ENCODE data around the gene MTMR1. TPM values are rescaled to one million over a fixed set of nuclear protein-coding genes. Genes with fewer than 3 reads are reported as not detected.
A peak's percentile ranks its signal among the peaks of the same experiment; 100 is the strongest.

Gene MTMR1
- total RNA-seq, 2 experiments from 2014 or later: 32.8 to 38.6 TPM

DNA sequence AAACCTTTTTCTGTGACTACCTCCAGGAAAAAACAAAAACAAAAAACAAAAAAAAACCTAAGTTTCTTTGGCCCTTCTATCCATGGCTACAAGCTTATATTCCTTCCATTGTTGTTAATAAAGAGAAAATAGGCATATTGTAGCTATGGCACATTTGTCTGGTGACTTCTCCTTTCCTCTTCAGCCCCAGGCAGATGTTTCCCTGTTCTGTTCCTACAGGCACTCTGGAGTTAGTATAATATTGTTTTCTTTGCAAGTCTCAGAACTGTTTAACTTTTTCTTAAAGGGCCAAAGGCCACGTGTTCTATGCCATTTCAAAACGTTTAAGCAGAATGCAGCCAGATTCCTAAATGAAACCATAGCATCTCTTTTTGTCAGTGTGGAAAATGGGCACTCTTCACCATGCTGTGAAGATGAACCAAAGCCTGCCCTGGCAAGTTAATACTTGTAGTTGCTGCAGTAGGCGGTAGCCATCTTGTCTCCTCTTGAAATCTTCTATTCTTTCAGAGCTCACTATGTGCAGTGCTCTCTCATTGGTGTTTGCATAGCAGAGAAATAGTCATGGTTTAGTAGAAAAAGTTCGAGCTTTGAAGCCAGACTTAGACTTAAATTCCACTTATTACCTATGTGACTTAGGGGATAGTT, 44.8 kb upstream of the MTMR1 start:
- H3K27me3 Mint-ChIP-seq: no peaks in the 10 kb centered on the region
- intact Hi-C loops (cut with micrococcal nuclease): no loop called here

DNA sequence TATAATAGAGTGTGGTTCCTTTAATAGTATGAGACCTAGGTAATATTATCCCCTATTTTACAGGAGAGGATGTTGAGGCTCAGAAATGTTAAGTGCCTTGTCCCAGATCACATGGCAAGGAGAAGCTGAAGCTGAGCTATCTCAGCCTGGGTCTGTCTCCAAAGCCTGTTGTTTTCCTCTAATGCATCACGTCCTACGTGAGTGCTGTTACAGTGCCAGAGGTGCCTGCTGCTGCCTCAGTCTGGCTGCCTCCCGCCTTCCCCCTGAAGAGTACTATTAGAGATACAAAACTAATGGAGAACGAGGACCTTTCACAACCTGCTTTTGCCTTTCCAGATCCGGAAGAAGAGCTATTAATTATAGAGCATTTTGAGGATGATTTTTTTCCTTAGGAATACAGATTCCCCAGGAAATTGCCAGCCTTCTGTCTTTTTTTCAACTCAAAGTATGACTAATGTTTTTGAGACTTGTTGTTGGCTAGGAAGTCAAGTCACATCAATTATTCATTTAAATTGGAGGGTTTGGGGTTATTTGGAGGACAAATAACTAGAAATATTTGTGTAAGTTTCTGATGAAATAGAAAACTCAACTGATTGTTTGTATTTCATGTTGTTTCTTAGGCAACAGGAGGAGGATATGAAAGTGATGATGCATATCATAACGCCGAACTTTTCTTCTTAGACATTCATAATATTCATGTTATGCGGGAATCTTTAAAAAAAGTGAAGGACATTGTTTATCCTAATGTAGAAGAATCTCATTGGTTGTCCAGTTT, 43.9 kb upstream of the MTMR1 start:
- no peak for ATAC-seq
- POLR2A ChIA-PET: interaction anchor here (0.6 kb wide), 1 partner anchor 64 kb away, joined by 3 read pairs; no protein-coding TSS in a partner anchor
- TF ChIP-seq CTCF (IDR thresholded peaks at IDR 0.05): no peak
- intact Hi-C loops (cut with micrococcal nuclease): no loop called here
- DNase-seq: no peak
- no peaks in the 10 kb centered on the region for H3K27me3 Mint-ChIP-seq
- no peak overlapping the region for H3K27ac Mint-ChIP-seq
- no peaks in the 10 kb centered on the region for H3K9me3 Mint-ChIP-seq
- no peak overlapping the region for H3K4me3 Mint-ChIP-seq
- CTCF ChIA-PET: no interaction called here
- peaks cover 9% of the 10 kb centered on the region for H3K36me3 Mint-ChIP-seq (ENCODE audit: low read depth)
- H3K4me1 Mint-ChIP-seq (ENCODE audit: low read depth): peaks cover 16% of the 10 kb centered on the region

More for the DNA sequence above, 44.8 kb upstream of the MTMR1 start:
- peaks cover 16% of the 10 kb centered on the region for H3K4me1 Mint-ChIP-seq (ENCODE audit: low read depth)
- no peak overlapping the region for H3K27ac Mint-ChIP-seq
- ChIA-PET CTCF (interaction anchor here (1.3 kb wide), 1 partner anchor 10 kb away, joined by 3 read pairs; no protein-coding TSS in a partner anchor), POLR2A (interaction anchor here (0.6 kb wide), 1 partner anchor 65 kb away, joined by 3 read pairs; no protein-coding TSS in a partner anchor)
- H3K4me3 Mint-ChIP-seq: no peak overlapping the region
- H3K36me3 Mint-ChIP-seq (ENCODE audit: low read depth): peaks cover 9% of the 10 kb centered on the region
- DNase-seq (no peak), ATAC-seq (no peak)
- no peaks in the 10 kb centered on the region for H3K9me3 Mint-ChIP-seq
- TF ChIP-seq CTCF (IDR thresholded peaks at IDR 0.05): no peak

DNA sequence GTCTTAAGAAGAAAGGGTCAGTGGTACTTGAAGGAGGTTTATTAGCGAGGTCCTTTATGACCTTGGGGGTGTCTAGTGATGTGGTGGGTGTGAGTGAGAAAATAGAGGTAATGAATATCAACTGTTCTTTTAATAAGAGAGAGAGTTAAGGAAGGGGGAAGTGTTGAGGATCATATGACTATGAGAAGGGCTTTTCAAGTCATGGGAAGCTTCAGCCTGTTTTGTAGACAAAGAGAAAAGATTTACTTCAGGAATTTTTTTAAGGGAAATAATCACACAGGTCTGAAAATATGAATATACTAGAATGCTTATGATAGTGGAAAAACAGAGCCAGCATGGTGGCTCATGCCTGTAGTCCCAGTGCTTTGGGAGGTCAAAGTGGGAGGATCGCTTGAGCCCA, 41.3 kb upstream of the MTMR1 start:
- no peak for ATAC-seq
- Mint-ChIP-seq H3K27me3 (no peaks in the 10 kb centered on the region), H3K9me3 (no peaks in the 10 kb centered on the region), H3K36me3 (ENCODE audit: low read depth) (peaks cover 13% of the 10 kb centered on the region), H3K27ac (peak overlapping the region; percentile 10), H3K4me1 (ENCODE audit: low read depth) (peaks cover 15% of the 10 kb centered on the region), H3K4me3 (no peak overlapping the region)
- TF ChIP-seq CTCF (IDR thresholded peaks at IDR 0.05): no peak
- DNase-seq: no peak
- POLR2A ChIA-PET: no interaction called here
- intact Hi-C loops (cut with micrococcal nuclease): no loop called here
- CTCF ChIA-PET: no interaction called here

DNA sequence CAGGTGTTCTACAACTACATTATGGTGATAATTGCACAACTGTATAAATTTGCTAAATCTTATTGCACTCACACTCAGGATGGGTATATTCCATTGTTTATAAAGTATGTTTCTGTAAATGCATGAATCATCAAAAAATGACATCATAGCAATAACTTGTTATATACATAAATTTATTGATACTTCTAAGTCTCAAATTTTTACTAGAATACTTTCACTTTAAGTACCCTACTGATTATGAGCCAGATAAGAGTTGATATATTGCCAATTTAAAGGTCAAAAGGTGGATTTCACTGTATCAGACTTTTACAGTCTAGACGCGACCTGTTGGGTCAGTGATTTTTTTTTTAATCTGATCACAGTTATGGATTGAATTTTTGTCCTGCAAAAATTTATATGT, 37.4 kb upstream of the MTMR1 start:
- DNase-seq: no peak
- Mint-ChIP-seq H3K27me3 (no peaks in the 10 kb centered on the region), H3K9me3 (no peaks in the 10 kb centered on the region), H3K4me3 (no peak overlapping the region), H3K27ac (no peak overlapping the region), H3K36me3 (ENCODE audit: low read depth) (peaks cover 5% of the 10 kb centered on the region), H3K4me1 (ENCODE audit: low read depth) (peaks cover 8% of the 10 kb centered on the region)
- ATAC-seq: no peak
- CTCF ChIA-PET: no interaction called here
- intact Hi-C loops (cut with micrococcal nuclease): no loop called here
- POLR2A ChIA-PET: no interaction called here
- TF ChIP-seq CTCF (IDR thresholded peaks at IDR 0.05): no peak

DNA sequence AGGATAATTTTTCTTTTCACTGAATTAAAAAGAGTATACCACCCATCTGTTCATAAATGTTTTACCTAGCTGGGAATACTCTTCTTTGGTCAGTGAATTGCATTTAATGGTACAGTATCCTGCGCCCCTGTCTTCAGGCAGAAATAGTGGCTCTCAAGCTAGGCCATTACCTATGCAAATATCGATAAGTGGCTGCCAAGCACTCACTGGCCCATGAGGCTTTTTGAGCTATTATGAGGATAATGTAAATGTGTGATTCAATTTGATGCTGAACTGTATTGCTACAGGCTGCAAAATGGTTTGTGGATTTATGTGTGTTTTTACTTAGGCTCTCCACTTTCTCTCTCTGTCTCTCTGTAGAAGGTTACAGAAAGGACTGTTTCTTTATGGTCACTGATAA, 30.1 kb upstream of the MTMR1 start:
- Mint-ChIP-seq H3K27me3 (no peaks in the 10 kb centered on the region), H3K36me3 (ENCODE audit: low read depth) (peaks cover 10% of the 10 kb centered on the region), H3K4me1 (ENCODE audit: low read depth) (no peaks in the 10 kb centered on the region), H3K27ac (no peak overlapping the region), H3K9me3 (no peaks in the 10 kb centered on the region), H3K4me3 (no peak overlapping the region)
- CTCF ChIA-PET: no interaction called here
- DNase-seq (no peak), ATAC-seq (no peak)
- TF ChIP-seq CTCF (IDR thresholded peaks at IDR 0.05): no peak
- intact Hi-C loops (cut with micrococcal nuclease): no loop called here
- POLR2A ChIA-PET: no interaction called here

All from activated CD8-positive, alpha-beta T cell treated with anti-CD3 and anti-CD28 coated beads for 36 hours (primary cell).